Measurements from ENCODE around the gene DCST2.

DCST2 gene

DNA sequence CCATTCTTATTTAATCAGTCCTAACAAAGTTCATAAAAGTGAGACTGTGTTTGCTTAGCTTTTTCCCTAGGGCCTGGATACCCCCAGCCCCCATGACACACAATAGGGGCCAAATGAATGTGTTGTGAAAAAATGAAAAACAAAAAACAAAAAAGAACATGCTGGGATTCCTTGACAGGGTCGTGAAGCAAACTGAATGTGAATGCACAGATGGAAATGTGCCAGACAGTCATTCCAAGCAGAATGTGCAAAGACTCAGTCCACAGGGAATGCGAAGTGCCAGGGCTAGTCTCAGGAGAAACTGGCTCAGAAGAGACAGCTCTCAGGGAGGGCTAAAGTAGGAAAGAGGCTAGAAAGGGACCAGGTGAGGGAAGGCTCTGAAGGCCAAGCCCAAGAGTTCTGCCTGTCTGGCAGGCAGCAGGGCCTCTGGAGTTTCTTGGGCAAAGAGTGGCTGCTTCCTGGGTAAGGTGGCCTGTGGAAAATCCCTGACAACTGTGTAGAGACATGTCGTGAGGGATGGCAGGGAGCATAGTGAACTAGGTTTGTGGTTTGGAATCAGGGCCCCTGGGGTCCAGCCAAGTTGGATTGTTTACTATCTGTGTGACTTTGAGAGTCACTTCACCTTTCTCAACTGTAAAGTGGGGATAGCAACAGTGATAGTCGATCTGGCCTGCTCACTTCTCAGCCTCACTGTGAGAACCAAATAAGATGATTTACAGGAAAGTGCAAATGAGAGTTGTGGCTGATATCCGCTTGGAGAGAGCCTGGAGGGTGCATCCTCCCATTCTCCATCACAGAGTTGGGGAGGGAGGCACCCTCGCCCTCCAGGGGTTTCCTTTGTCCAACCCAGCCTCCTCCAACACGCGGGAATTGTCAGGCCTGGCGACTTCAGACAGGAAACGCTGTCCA is 16.3 kb upstream of the DCST2 start:
- no peak for DNase-seq (ENCODE audit: low read depth)

DNA sequence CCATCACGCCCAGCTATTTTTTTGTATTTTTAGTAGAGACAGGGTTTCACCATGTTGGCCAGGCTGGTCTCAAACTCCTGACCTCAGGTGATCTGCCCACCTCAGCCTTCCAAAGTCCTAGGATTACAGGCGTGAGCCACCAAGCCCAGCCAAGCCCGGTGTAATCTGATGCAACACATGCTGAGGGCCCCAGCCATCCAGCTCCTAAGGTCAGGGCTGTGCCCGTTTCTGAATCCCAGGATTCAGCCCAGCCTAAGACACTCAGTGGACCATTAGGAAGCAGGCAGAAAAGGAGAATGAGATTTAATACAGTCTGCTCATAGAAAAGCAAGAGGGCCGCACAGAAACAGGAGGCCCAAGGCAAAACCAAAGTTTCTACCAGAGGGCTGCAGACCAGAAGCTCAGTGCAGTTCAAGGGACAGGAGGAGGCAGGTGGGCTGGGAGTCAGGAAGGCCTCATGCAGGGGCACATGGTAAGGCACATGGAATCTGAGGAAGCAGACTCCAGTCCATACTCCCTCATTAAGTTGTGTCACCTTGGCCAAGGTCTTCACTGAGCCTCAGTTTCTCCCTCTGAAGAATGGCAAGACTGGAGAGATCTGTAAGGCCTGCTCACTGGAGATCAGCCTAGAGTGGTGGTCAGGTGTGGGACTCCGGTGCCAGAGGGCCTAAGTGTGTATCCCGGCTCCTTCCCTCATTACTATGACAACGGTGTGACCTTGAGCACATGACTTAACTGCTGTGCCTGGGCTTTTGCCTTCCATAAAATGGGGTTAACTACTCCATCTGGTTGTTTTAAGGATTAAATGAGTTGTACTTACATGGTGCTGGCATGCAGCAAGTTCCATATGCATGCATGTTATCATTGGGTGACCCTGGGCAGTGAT is 15.1 kb upstream of the DCST2 start:
- DNase-seq (ENCODE audit: low read depth), result no peak

DNA sequence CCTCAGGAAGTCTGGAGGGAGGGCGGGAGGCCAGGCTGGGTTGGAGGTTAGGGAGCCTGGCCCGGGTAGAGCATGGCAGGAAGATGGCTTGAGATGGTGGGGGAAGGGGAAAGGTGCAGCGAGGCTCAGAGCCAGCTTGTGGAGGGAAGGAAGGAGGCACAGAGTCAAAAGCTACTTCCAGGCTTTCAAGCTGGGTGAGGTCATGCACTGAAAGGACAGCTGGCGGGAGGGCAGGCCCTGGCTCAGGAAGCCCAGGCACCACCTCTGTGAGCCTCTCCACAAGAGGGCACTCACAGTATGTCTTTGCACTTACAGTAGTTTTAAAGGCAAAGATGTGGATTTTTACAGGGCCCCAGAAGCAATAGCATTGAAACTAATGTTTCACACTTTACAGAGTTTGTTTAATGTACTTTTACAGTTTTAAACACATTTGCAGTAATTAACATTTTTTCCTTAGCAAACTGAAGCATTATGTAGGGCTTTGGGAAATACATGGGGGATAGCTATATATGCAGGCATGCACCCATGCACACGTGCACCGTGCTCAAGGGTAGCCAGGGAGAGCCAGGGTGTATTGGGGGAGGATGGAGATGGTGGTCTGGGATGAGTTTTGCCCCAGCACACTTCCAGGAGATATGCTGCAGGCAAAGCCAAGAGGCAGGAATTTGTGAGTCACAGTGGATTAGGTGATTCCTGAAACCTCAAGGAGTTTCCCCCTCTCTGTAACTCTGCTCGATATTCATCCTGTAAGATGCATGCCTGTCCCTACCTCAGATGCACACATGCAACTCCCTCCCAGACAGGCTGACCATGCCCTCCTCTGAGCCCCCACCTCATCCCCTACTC is 11.5 kb upstream of the DCST2 start:
- DNase-seq (ENCODE audit: low read depth), result peak; percentile 47

DNA sequence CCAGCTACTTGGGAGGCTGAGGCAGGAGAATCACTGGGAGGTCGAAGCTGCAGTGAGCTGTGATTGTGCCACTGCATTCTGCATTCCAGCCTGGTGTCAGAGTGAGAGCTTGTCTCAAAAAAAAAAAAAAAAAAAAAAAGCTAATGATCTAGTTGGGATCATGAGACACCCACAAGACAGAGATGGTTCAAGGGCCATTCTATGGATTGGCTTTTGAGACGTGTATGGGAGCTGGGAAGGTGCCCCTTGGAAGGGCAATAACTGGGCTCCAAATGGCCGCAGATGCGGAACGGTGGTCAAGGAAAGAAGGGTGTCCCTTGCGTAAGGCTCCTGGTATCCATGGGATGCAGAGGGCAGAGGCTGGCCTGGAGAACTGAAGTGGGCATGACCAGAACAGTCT is 10.8 kb upstream of the DCST2 start:
- DNase-seq (ENCODE audit: low read depth), result no peak

DNA sequence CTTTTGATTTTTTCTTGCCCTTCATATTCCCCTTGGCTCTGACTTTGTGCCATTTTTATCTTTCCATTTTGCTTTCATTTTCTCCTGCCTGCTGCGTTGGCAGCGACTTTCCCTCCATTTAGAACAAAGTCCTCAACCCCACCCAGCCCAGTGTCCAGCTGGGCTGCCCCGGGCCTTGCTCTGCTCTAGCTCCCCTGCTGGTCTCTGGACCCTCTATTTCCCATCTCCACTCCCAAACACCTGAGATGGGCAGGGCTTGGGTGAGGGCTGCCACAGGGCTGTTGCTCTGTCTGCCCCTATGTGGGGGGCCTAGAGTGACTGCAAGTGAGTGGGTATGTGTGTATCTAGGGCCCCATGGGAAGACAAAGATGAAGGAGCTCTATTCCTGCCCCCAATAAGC is 10.2 kb upstream of the DCST2 start:
- DNase-seq (ENCODE audit: low read depth), result no peak

DNA sequence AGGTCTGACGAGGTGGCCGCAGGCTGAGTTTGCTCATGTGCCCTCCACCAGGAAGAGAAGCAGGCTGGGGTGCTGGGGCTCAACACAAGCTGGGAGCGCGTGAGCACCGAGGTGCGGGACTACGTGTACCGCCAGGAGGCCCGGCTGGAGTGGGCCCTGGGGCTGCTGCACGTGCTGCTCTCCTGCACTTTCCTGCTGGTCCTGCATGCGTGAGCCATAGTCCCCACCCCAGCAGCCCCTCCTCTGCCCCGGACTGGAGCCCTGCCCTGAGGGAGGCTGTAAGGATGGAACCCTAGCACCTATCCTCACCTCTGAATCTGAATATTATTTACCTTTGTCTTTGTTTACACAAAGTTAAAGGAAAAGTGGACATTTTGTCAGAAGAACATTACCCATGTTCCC is 9.7 kb upstream of the DCST2 start:
- no peak for DNase-seq (ENCODE audit: low read depth)

DNA sequence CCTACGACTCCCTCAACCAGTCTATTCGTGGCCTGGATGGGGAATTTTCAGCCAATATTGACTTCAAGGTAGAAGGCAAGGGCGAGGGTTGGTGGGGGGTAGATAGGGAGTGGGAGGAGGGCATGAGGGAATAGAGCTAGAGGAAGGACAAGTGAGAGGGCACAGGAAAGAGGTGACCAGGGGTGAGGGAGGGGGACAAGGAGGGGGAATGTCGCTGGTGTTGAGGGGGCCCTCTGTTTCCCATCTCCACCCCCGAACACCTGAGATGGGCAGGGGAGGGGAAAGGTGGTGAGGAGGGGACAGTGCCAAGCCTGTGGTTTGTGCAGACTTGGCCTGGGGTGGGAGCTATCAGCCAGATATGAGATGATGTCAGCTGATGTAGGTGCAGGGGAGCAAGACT is 9.2 kb upstream of the DCST2 start:
- DNase-seq (ENCODE audit: low read depth), result no peak

DNA sequence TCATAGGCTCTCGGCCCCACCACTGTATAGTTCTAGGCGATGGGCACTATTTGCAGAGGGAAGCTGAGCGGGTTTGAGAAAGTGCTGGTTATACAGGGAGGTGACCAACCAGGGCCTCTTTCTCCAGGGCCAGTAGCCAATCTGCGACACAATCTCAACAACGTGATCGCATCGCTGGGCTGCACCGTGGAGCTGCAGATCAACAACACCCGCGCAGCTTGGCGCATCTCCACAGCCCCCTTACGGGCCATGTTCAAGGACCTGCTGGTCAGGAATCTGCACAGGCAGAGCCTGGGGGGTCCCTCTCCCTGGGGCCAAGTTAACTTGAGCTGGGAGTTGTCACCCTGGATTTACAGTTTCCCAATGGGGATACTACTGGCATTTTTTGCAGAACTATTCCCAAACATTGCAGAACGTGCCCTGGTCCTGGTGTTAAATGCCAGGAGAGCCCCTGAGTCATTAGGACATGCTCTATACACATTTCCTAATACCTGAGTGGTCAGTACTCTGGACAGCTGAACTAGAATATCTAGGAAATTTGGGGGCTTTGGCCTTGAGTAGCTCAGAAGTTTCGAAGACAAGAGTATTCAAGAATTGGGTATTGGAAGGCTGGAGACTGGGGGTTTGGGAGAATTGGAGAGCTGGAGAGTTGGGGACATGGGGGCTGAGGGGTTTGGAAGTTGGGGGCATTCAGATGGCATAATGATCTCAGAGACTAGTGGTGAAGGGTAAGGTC is 6.9 kb upstream of the DCST2 start:
- DNase-seq (ENCODE audit: low read depth), result no peak

DNA sequence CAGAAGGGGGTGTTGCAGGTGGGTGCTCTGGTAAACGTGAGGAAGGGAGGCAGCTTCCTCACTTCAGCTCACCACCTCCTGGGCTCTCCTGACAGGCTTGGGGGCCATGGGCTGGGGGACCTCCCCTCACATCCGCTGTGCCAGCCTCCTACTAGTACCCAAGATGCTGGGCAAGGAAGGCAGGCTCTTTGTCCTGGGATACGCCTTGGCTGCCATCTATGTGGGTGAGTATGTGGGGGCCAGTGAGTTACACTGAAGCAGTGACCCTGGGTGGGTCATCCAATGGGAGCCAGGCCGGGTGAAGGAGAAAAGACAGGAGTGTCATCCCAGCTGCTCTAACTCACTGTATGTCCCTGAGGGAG is 5.7 kb upstream of the DCST2 start:
- no peak for DNase-seq (ENCODE audit: low read depth)

DNA sequence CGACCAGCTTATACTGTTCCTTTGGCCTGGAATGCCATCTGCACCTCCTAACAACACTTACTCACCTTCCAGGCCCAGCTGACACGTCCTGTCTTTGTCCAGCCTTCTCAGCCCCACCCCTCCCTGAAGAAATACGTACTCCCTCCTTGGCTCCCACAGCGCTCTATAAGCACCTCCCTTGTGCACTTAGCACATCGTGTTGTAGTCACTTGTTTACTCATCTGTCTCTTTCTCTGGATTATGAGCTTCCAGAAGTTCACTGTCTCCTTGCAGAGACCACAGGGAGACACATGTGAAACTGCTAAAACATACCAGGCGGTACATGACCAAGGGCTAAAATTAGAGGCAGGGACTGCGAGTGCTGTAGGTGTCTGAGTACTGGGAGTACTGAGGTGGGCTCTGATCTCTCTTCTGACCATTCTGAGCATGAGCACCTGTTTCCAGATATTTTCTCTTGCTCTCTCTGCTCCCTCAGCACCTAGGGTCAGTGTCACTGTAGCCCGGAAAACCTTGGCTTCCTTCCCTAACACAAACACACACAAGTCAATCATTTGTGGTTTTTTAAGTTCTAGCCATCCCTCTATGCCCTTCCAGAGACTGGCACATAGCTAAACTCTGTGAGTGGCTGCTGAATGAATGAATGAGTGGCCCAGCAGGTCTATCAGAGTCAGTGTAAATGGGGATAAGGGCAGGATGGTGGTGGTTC is 5.2 kb upstream of the DCST2 start:
- DNase-seq (ENCODE audit: low read depth), result no peak

DNA sequence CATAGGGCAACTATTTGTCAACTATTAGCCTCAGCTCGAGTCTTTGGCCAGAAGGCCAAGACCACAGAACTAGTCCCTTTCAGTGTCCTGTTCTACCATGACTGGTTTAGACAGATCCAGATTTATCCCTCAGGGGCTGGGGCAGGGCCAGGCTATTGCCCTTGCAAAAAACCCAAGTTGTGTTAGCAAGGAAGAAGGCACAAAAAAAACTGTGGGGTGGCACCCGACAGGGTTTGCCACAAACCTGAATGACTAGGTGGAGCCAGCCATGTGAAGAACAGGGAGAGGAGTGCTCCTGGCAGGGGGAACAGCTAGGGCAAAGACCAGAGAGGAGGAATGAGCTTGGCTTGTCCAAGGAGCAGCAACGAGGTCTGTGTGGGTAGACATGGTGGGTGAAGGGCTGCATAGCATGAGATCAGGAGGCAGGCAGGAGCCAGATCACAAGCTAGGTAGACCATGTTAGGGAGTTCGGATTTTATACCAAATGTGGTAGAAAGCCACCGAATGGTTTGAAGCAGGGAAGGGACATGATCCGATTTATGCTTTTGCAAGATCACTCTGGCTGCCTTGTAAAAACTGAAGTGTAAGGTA is 4.4 kb upstream of the DCST2 start:
- DNase-seq (ENCODE audit: low read depth), result no peak

DNA sequence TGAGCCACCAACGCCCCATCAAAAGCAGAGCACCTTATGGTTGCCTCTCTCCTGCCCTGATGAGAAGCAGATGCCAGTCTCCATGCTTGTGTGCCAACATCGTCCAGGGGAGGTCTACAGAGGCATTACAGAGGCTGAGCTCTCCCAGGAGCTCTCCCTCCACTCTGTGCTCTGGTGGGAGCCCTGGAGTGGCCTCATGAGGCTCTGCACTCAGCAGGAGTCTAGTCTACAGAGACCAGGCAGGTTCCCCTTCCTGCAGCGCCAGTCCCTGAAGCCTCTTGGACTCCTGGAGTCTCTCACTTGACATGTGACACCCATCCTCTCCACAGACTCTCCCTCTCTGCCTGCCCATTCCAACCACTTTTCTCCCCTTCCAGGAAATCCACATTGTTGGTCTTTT is 3.5 kb upstream of the DCST2 start:
- no peak for DNase-seq (ENCODE audit: low read depth)

DNA sequence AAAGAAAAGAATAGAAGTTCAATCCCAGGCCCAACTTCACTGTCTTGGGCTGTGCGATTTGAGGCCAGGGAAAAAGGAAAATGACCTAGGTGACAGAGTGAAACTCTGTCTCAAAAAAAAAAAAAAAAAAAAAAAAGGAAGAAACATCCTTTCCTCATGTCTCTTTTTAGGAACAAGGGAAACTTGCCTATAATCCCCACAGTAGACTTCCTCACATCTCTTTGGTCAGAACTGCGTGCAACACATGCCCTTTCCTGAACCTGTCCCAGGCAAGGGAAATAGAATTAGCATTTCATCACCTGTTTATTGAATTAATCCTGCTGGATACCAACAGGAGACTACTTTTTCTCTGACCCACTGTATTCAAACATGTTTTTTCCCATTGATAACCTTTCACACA is 2.4 kb upstream of the DCST2 start:
- no peak for DNase-seq (ENCODE audit: low read depth)

DNA sequence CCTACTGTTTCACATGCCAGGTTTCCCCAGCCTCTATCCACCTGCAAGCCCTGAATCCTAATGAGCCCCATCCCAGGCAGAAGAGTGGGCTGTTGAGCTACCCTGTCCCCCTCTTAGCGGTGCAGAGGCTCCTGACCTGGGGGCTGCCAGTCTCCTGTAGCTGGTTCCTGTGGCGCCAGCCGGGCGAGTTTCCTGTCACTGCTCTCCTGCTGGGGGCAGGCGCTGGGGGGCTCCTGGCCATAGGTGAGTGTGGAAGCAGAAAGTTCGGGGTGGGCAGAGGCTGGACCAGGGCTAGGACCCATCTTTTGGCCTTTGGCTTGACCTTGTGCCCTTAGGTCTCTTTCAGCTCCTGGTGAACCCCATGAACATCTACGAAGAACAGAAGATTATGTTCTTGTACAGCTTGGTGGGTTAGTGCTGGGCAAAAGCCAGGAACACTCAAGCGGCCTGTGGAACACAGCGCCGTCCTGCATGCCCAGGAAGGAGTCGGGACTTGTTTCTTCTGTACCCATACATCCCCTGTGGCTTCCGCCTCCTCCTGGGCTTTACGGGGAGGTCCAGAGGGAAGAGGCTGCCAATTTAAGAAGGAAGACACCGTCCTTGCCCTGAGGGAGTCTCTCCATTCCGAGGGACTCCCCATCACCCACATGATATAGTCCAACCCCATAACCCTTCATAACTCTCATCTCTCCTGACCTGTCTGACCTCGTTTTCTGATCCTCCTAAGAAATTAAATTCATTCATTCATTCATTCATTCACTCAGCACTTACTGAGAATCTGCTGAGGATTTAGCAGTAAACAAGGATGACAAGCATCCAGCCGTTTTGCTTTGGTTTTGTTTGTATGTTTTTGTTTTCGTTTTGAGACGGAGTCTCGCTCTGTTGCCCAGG is 982 bp upstream of the DCST2 start:
- no peak for DNase-seq (ENCODE audit: low read depth)

DNA sequence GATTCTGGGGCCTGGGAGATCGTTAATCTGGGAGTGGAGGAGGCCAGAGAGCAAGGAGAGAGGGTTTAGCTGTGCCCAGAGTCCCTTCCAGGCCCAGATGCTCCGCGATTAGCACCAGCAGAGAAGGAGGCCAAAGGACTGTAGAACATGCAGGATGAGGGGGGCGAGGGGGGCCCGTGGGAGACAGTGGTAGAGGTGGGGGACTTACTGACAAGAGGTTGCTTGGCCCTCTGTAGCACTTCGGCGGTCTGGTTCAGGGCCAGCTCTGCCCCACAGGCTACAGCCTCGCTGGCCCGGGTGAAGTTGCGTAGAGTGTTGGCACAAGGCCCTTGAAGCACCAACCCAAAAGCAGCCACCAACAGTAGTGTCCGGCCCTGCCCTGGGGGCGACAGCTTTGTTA is 695 bp downstream of the DCST2 start:
- no peak for DNase-seq (ENCODE audit: low read depth)

DNA sequence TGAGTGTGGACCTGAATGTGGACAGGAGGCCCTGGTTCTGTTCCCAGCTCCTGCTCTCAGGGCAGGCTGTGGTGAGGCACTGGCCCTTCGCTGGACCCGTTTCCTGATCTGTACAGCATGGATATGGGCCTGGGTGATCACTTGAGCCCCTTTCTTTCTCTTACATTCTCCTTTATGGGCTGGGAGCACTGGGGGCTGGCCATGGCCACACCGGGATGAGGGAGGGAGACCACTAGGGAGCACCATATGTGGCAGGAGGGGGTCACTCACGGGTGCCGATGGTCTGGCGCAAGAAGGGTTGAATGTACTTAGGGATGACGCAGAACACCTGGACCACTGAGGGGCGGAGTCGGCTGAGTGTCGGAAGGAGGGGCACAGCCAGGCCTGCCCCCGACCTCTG is 2.7 kb downstream of the DCST2 start:
- no peak for DNase-seq (ENCODE audit: low read depth)

DNA sequence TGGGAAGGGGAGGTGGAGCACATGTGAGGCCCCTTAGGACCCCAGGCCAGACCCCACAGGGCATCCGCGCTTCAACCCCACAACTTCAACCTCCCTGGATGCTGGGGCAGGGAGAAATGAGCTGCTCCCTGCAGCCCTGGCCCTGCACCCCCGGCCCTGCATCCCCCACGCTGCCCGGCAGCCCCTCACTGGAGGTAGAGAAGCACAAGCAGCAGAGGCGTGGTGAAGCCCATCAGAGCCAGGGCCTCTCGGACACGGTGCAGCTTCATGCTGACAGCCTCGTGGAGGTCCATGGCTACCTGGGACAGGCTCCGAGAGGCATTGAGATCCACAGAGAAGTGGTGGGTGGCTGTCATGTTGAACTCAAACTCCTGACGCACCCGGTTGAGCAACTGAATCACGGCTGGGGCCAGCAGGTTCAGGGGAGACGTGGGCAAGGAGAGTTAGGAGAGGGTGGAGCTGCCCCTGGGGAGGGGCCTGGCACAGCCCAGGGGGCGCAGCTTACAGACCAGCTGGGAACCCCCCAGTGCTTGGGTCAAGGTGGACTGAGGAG is 3.3 kb downstream of the DCST2 start:
- no peak for DNase-seq (ENCODE audit: low read depth)

DNA sequence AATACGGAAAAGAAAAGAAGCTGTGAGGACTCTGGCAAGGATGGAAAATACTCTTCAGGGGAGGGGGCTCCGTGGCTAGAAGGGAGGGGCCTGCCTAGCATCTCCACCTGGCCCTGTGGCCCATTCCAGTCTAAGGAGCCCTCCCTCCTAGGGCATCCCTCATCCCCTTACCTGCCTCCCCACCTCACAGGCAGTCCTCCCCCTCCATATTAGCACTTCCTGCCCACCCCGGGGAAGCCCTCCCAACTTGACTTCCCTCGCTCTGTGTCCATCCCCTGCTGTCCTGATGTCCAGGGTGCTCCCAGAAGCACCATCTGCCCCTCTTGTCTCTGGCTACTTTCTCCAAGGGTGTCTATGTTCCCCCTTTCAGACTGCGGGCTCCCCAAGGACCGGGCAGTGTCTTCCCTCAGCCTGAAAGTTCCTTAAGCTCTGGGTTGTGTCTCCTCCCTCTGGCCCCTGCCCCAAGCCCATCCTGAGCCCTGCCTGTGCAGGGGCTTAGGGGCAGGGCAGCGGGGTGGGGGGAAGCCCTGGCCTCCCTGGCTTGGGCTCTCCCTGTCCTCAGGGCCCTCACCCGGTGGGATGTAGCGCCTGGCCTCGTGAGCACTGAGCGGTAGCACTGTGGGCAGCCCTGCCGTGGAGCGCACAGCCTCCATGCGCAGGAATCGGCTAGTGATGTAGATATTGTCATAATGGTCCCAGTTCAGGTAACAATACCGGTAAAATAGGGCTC is 3.9 kb downstream of the DCST2 start:
- DNase-seq (ENCODE audit: low read depth), result no peak

DNA sequence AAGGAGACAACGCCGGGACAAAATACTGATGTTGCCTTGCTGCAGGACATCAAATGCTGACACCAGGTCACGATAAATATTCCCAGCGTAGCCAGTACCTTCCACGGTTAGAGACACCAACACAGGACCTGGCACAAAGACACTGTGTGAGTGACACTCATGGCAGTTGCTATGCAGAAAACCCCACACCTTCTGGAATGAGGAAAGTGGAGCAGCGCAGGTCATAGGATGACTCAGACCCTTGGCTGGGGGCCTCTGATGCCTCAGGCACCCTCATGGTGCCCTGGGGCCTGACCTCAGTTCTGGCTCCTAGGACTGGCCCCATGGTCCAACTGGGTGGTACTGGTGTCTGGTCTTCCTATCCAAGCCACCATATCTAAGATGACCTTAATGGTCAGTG is 7.0 kb downstream of the DCST2 start:
- no peak for DNase-seq (ENCODE audit: low read depth)

Measured in HS-5 (cell line).